GM13977 (cell line): ENCODE data around the gene RBP4.

ENCODE experiments used
- DNase-seq: peaks from one replicate; pipeline ENCODE4 v3.0.0; 2012; ENCODE audit warnings: low spot score
- CTCF ChIP-seq: IDR thresholded peaks from 2 replicates; pipeline ENCODE4 v1.5.1; 2012; ENCODE audit warnings: mild to moderate bottlenecking, control low read depth; ENCODE audit not compliant: insufficient read depth; ENCODE audit errors: extremely low read depth, missing control alignments
- in situ Hi-C: fragments of 300-500 bp; cut with MboI; formaldehyde crosslinking; loops from one replicate; pipeline ENCODE4 v1.12.0; 2022; ENCODE audit warnings: low sequenced_read_pairs, low pct_unique_long_range_greater_than_20kb, mixed read lengths, inconsistent platforms; ENCODE audit not compliant: unreplicated experiment

RBP4 gene

GRCh38 chr10:93620925-93621324, 19.9 kb upstream of the RBP4 start:
- TF ChIP-seq CTCF = no peak
- in situ Hi-C loops = no loop called here
- no peak for DNase-seq

GRCh38 chr10:93615576-93616235, 14.7 kb upstream of the RBP4 start:
- TF ChIP-seq CTCF = no peak
- in situ Hi-C loops = no loop called here
- DNase-seq = no peak

GRCh38 chr10:93614101-93614825, 13.2 kb upstream of the RBP4 start:
- in situ Hi-C loops = no loop called here
- DNase-seq = no peak
- TF ChIP-seq CTCF = no peak

GRCh38 chr10:93613126-93613525, 12.1 kb upstream of the RBP4 start:
- DNase-seq = no peak
- in situ Hi-C loops = no loop called here
- TF ChIP-seq CTCF = no peak

- TF ChIP-seq CTCF = no peak
- no peak for DNase-seq
- in situ Hi-C loops = no loop called here
Measured at GRCh38 chr10:93612311-93612710, 11.3 kb upstream of the RBP4 start, which contains the start of gene PDE6C. Gene PDE6C, plus strand, starts transcription at chr10:93612537. Its CDS starts 189 bp downstream, at chr10:93612726.

- DNase-seq = no peak
- TF ChIP-seq CTCF = no peak
- in situ Hi-C loops = no loop called here
Measured at GRCh38 chr10:93608421-93608820, 7.4 kb upstream of the RBP4 start.
